ENCODE data around the gene DTNBP1. TPM values are rescaled to one million over a fixed set of nuclear protein-coding genes. Genes with fewer than 3 reads are reported as not detected.

Gene DTNBP1
- total and polyA plus RNA-seq, 2 of the 8 experiments (the other 6 are each of a cell fraction or from before 2014, with no cell fraction given): 13.5 to 22.1 TPM

DNA sequence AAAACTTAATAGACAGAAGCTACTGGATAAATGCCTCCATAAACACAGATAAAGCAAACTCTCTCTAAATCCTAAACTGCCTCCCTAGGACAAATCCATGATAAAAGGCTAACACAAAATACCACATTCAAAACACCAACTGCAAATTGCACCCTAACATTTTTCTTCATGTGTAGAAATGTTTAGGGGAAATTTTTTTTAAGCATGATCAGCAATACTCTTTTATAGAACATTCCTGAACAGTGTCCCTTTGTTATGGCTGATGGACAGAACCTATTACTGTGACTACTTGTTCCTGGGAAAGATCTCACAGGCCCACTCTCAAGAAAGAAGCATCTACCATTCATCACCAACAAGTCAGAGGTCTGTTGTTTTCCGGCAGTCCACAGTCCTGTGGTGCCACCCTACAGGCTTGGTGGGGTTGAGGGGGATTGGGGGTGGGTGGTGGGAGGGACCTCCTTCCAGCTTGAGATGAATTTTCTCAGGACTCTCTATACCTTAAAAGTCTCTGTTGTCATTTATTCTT lies 64.5 kb downstream of the DTNBP1 start:
- H2AFZ ChIP-seq (ENCODE audit: low read length): no peak overlapping the region
- no peak overlapping the region for H3K23ac ChIP-seq (ENCODE audit: insufficient read length)
- ChIA-PET POLR2A (ENCODE audit: partially characterized antibody) (no interaction called here), CTCF (ENCODE audit: partially characterized antibody) (no interaction called here)
- H2BK15ac ChIP-seq (ENCODE audit: low read length): no peak overlapping the region
- no peaks in the 10 kb centered on the region for H3K9me3 ChIP-seq (ENCODE audit: insufficient read depth in 2 of 2, low read depth in 1 of 2, low read length in 1 of 2)
- no peaks in the 10 kb centered on the region for H3K36me3 ChIP-seq (ENCODE audit: control insufficient read depth in 2 of 4, insufficient read depth in 4 of 4, low read length in 3 of 4)
- no peak overlapping the region for H3K4me3 ChIP-seq (ENCODE audit: extremely low read depth in 1 of 4, insufficient read depth in 2 of 4, low read depth in 3 of 4, low read length in 4 of 4)
- 91% methylated on average over 1 of the region's 1 CpG; no CpG with 5 or more reads in 1 of the 2 experiments for WGBS, 2 experiments (ENCODE audit: extremely low coverage in 1 of 2, insufficient coverage in 1 of 2, insufficient read length in 1 of 2, insufficient replicate concordance in 2 of 2, low coverage in 1 of 2, low lambda C conversion rate in 2 of 2, missing lambda C conversion rate in 1 of 2)
- no peak overlapping the region for H2BK5ac ChIP-seq (ENCODE audit: low read depth, low read length)
- no peak overlapping the region for H3K56ac ChIP-seq (replicated peaks; ENCODE audit: insufficient read length, low read depth, low read length)
- H4K91ac ChIP-seq (replicated peaks; ENCODE audit: insufficient read length, low read length): no peak overlapping the region
- no peak overlapping the region for H3K27ac ChIP-seq (ENCODE audit: low read depth, low read length)
- H4K20me1 ChIP-seq (replicated peaks in 1 of 2; ENCODE audit: control insufficient read depth in 1 of 2, insufficient read depth in 2 of 2, low read length in 2 of 2): no peaks in the 10 kb centered on the region
- peaks cover 0 to 2% (median 0%) of the 10 kb centered on the region in 4 experiments; a peak in 2 of 7 replicates for H3K4me1 ChIP-seq (replicated peaks in 1 of 4; ENCODE audit: control insufficient read depth in 3 of 4, insufficient read depth in 4 of 4, low read length in 3 of 4)
- H3K9ac ChIP-seq (replicated peaks in 1 of 4; ENCODE audit: extremely low read depth in 1 of 4, low read depth in 3 of 4, low read length in 3 of 4): no peak overlapping the region
- no peak overlapping the region for H3K18ac ChIP-seq (ENCODE audit: extremely low read depth, low read length)
- FAIRE-seq: no peak
- H3K79me2 ChIP-seq (ENCODE audit: control insufficient read depth in 1 of 2, insufficient read depth in 2 of 2, low read length in 2 of 2): no peaks in the 10 kb centered on the region
- H4K8ac ChIP-seq (ENCODE audit: extremely low read depth, insufficient read depth, low read length): no peak overlapping the region
- no peak overlapping the region for H4K5ac ChIP-seq (ENCODE audit: insufficient read length, low read depth, low read length)
- no peak overlapping the region for H3K14ac ChIP-seq (ENCODE audit: insufficient read length)
- H3K4ac ChIP-seq (replicated peaks; ENCODE audit: insufficient read length, low read depth, low read length): no peak overlapping the region
- H3K23me2 ChIP-seq (ENCODE audit: low read depth, low read length): no peaks in the 10 kb centered on the region
- DNase-seq (ENCODE audit: low read depth in 1 of 2, low spot score in 2 of 2): no peak
- no peak overlapping the region for H2AK5ac ChIP-seq (ENCODE audit: low read depth, low read length)
- H3K27me3 ChIP-seq (replicated peaks in 1 of 4; ENCODE audit: control insufficient read depth in 3 of 4, extremely low read depth in 1 of 4, insufficient read depth in 3 of 4, low read length in 3 of 4): no peaks in the 10 kb centered on the region
- no peak overlapping the region for H2BK120ac ChIP-seq (replicated peaks; ENCODE audit: low read depth, low read length)
- no peaks in the 10 kb centered on the region for H3K79me1 ChIP-seq (ENCODE audit: low read depth, low read length)
- H3K4me2 ChIP-seq (ENCODE audit: insufficient read depth in 1 of 2, low read depth in 2 of 2, low read length in 2 of 2): no peak overlapping the region
- H2BK20ac ChIP-seq (ENCODE audit: low read length): no peak overlapping the region
- no peak overlapping the region for H2BK12ac ChIP-seq (ENCODE audit: low read depth, low read length)
- TF ChIP-seq MAFK (IDR thresholded peaks at IDR 0.05; ENCODE audit: low read depth, low read length): no peak
- no peak for TF ChIP-seq HDAC6 (IDR thresholded peaks at IDR 0.05; ENCODE audit: low read depth, low read length)
- TF ChIP-seq TEAD4 (IDR thresholded peaks at IDR 0.05; ENCODE audit: low read depth, low read length): no peak
- no peak for TF ChIP-seq EP300 (IDR thresholded peaks at IDR 0.05; ENCODE audit: borderline replicate concordance in 1 of 2, low read depth in 2 of 2, low read length in 2 of 2)
- TF ChIP-seq CTBP2 (IDR thresholded peaks at IDR 0.05; ENCODE audit: borderline replicate concordance, insufficient read depth, insufficient read length, low read length): no peak
- TF ChIP-seq, protein P1, sequence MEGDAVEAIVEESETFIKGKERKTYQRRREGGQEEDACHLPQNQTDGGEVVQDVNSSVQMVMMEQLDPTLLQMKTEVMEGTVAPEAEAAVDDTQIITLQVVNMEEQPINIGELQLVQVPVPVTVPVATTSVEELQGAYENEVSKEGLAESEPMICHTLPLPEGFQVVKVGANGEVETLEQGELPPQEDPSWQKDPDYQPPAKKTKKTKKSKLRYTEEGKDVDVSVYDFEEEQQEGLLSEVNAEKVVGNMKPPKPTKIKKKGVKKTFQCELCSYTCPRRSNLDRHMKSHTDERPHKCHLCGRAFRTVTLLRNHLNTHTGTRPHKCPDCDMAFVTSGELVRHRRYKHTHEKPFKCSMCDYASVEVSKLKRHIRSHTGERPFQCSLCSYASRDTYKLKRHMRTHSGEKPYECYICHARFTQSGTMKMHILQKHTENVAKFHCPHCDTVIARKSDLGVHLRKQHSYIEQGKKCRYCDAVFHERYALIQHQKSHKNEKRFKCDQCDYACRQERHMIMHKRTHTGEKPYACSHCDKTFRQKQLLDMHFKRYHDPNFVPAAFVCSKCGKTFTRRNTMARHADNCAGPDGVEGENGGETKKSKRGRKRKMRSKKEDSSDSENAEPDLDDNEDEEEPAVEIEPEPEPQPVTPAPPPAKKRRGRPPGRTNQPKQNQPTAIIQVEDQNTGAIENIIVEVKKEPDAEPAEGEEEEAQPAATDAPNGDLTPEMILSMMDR (IDR thresholded peaks at IDR 0.05; ENCODE audit: control extremely low read depth in 1 of 3, insufficient read depth in 1 of 3, low read depth in 1 of 3, low read length in 3 of 3): no peak
- TF ChIP-seq SIN3A (conservative IDR thresholded peaks at IDR 0.05 in 1 of 2, IDR thresholded peaks at IDR 0.05 in 1 of 2; ENCODE audit: low read depth in 1 of 2, low read length in 2 of 2): no peak
- TF ChIP-seq USF2 (IDR thresholded peaks at IDR 0.05; ENCODE audit: low read length): no peak
- no peak for TF ChIP-seq SP4 (IDR thresholded peaks at IDR 0.05; ENCODE audit: low read length)
- no peak for TF ChIP-seq SP2 (IDR thresholded peaks at IDR 0.05; ENCODE audit: low read length)
